ENCODE results near the gene PALD1. TPM values are rescaled to one million over a fixed set of nuclear protein-coding genes. Genes with fewer than 3 reads are reported as not detected.

PALD1 gene
- total and polyA plus RNA-seq, 2 of the 13 experiments (the other 11 are each of a cell fraction or from before 2014, with no cell fraction given), result 0.07 to 0.09 TPM

DNA sequence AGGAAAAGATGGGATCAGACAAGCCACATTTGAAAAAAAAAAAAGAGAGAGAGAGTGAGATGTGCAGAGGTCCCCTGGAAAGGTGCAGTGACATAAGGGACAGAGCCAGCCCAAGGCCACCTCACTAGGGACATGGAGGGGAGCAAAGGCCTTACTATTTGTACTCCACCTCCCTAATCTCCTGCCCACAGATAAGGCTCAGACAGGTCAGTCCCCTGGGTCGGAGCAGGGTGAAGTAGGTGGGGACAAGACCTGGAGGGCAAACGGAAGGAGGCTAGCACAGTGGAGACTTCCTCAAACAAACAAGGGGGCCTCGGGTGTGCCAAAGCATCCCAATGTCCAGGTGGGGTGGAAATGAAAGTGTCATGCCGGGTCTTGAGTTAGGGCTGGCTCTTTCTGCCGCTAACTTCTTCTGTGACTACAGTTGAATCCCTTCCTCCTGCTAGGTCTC is 117.0 kb downstream of the PALD1 start (continued):
- TF ChIP-seq, protein P1, sequence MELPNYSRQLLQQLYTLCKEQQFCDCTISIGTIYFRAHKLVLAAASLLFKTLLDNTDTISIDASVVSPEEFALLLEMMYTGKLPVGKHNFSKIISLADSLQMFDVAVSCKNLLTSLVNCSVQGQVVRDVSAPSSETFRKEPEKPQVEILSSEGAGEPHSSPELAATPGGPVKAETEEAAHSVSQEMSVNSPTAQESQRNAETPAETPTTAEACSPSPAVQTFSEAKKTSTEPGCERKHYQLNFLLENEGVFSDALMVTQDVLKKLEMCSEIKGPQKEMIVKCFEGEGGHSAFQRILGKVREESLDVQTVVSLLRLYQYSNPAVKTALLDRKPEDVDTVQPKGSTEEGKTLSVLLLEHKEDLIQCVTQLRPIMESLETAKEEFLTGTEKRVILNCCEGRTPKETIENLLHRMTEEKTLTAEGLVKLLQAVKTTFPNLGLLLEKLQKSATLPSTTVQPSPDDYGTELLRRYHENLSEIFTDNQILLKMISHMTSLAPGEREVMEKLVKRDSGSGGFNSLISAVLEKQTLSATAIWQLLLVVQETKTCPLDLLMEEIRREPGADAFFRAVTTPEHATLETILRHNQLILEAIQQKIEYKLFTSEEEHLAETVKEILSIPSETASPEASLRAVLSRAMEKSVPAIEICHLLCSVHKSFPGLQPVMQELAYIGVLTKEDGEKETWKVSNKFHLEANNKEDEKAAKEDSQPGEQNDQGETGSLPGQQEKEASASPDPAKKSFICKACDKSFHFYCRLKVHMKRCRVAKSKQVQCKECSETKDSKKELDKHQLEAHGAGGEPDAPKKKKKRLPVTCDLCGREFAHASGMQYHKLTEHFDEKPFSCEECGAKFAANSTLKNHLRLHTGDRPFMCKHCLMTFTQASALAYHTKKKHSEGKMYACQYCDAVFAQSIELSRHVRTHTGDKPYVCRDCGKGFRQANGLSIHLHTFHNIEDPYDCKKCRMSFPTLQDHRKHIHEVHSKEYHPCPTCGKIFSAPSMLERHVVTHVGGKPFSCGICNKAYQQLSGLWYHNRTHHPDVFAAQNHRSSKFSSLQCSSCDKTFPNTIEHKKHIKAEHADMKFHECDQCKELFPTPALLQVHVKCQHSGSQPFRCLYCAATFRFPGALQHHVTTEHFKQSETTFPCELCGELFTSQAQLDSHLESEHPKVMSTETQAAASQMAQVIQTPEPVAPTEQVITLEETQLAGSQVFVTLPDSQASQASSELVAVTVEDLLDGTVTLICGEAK (IDR thresholded peaks at IDR 0.05), result no peak
- TF ChIP-seq, protein P1 (CRISPR knock-in tag; IDR thresholded peaks at IDR 0.05), result 0 out of 2 replicates have a peak, but pooled peaks have one; percentile 12
- TF ChIP-seq KDM1A (CRISPR knock-in tag; IDR thresholded peaks at IDR 0.05) (no peak), GATA4 (IDR thresholded peaks at IDR 0.05; ENCODE audit: borderline replicate concordance, low read depth) (0 out of 2 replicates have a peak, but pooled peaks have one; percentile 32), PAX8 (CRISPR knock-in tag; IDR thresholded peaks at IDR 0.05; ENCODE audit: borderline replicate concordance) (no peak), CREM (IDR thresholded peaks at IDR 0.05) (peak; percentile 17; the same call in 1 of the 2 replicates), CREM (CRISPR knock-in tag; IDR thresholded peaks at IDR 0.05) (no peak), ZNF772 (CRISPR knock-in tag; IDR thresholded peaks at IDR 0.05) (peak; percentile 57; the same call in 1 of the 2 replicates), U2AF1 (optimal IDR thresholded peaks at IDR 0.05; ENCODE audit: low read depth, low read length) (no peak), ZNF747 (CRISPR knock-in tag; IDR thresholded peaks at IDR 0.05; ENCODE audit: borderline replicate concordance) (0 out of 2 replicates have a peak, but pooled peaks have one; percentile 26), CC2D1A (CRISPR knock-in tag; IDR thresholded peaks at IDR 0.05) (no peak), SMC3 (IDR thresholded peaks at IDR 0.05; ENCODE audit: low read length) (no peak), ZNF75D (CRISPR knock-in tag; IDR thresholded peaks at IDR 0.05; ENCODE audit: borderline replicate concordance) (no peak)
- TF ChIP-seq, protein P2, sequence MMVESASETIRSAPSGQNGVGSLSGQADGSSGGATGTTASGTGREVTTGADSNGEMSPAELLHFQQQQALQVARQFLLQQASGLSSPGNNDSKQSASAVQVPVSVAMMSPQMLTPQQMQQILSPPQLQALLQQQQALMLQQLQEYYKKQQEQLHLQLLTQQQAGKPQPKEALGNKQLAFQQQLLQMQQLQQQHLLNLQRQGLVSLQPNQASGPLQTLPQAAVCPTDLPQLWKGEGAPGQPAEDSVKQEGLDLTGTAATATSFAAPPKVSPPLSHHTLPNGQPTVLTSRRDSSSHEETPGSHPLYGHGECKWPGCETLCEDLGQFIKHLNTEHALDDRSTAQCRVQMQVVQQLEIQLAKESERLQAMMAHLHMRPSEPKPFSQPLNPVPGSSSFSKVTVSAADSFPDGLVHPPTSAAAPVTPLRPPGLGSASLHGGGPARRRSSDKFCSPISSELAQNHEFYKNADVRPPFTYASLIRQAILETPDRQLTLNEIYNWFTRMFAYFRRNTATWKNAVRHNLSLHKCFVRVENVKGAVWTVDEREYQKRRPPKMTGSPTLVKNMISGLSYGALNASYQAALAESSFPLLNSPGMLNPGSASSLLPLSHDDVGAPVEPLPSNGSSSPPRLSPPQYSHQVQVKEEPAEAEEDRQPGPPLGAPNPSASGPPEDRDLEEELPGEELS (CRISPR knock-in tag; IDR thresholded peaks at IDR 0.05), result peak; percentile 8; the same call in 1 of the 2 replicates

All from HepG2 (cell line).